GM18498 (cell line): ENCODE data around the gene FIGNL2.
"Not testable (repeated sequence)": the region's sequence is repeated elsewhere in the genome, so short reads cannot be mapped to it uniquely, and the experiment has no call there.

Experiments used
- ATAC-seq: cut with Tn5 transposase; IDR thresholded peaks from one replicate; pipeline ENCODE4 v1.9.1; 2021; ENCODE audit warnings: mild to moderate bottlenecking, moderate library complexity; ENCODE audit not compliant: unreplicated experiment

Gene FIGNL2, protein sequence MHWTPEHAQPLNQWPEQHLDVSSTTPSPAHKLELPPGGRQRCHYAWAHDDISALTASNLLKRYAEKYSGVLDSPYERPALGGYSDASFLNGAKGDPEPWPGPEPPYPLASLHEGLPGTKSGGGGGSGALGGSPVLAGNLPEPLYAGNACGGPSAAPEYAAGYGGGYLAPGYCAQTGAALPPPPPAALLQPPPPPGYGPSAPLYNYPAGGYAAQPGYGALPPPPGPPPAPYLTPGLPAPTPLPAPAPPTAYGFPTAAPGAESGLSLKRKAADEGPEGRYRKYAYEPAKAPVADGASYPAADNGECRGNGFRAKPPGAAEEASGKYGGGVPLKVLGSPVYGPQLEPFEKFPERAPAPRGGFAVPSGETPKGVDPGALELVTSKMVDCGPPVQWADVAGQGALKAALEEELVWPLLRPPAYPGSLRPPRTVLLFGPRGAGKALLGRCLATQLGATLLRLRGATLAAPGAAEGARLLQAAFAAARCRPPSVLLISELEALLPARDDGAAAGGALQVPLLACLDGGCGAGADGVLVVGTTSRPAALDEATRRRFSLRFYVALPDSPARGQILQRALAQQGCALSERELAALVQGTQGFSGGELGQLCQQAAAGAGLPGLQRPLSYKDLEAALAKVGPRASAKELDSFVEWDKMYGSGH

DNA sequence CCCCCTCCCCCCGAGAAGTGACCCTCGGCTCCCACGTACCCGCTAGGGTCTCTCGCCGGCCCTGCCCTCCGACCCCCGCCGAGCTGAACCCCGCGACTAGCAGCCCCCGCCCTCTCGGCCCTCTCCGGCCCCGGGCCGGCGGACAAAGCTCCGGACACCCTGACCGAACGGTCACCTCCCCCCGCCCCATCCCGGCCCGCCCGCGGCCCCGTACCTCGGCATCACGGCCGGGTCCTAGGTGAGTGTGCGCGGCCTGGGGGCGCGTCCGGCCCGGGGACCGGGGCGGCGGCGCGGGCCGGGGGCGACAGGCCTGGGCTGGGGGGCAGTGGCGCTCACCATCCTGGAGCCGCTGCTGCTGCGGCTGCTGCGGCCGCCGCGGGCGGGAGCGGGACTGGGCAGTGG lies at the start of gene FIGNL2:
Gene FIGNL2 (minus strand): TSS at position 393 of the 402 bp plus-strand sequence. CDS start 26,305 bp downstream, outside the sequence.
- ATAC-seq, result no peak

DNA sequence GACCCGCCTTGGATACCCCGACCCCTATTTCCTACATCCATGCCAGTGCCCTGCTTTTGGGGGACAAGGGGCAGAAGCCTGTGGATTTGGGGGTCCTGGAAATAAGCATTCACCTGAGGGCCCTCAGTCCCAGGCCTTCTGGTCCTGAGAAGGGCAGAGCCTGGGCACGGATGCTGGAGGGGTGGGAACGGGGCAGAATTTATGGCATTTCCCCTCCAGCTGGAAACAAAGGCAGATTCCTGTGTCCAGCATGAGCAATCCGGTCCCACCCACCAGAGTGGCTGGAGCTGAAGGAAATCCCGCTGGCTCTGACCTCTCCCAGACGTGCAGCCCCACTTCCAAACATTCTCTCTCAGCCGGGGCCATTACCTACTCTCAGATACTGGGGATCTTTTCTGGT lies 48.7 kb upstream of the FIGNL2 start:
- no peak for ATAC-seq

DNA sequence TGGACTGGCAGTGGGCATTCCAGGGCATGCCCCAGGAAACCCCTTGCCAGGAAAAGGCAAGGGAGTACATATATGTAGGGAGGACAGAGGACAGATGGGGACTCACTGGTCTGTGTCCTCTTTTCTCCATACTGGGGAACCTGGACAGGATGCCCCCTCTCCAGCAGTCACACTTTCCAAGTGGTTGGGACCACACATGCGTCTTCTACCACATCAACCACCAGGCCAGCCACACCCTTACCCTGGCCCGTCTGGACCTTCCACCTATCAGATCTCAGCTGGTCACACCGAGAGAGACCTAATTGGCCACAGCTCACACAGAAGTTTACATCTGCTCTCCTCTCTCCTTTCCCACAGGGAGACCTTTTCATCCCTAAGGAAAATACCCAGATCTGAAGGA lies 47.7 kb upstream of the FIGNL2 start:
- ATAC-seq, result no peak

DNA sequence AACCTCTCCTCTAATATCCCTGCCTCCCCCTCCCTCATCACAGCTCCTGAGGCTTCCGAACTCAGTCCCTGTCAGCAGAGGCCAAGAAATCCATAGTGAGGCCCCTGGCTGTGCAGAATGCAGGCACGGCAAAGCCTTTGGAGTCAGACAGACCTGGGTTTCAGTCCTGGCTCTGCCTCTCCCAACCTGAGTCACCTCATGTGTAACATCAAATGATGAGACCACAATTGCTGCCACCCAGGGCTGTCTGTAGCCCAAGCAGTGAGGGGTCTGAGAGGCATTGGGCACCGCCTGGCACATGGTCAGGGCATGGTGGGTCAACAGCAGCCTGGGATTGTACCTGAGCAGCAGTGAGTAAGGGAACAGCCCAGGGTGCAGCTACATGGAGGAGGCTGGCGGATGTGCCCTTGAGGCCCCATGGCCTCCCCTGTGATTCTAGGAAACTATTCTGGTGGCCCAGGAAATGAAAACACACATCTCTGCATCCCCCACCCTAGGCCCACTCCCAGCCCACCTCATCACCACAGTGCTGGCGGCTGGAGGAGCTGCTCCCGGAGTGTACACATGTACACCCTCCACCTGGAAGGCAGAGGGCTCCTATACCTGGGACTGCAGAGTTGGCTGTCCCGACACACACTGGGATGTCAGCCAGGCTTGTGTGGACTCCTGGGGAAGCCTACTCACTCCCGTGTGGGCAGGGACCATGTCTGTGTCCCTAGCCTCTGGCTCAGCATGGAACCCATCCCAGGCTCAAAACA lies 47.0 kb upstream of the FIGNL2 start:
- ATAC-seq, result no peak

DNA sequence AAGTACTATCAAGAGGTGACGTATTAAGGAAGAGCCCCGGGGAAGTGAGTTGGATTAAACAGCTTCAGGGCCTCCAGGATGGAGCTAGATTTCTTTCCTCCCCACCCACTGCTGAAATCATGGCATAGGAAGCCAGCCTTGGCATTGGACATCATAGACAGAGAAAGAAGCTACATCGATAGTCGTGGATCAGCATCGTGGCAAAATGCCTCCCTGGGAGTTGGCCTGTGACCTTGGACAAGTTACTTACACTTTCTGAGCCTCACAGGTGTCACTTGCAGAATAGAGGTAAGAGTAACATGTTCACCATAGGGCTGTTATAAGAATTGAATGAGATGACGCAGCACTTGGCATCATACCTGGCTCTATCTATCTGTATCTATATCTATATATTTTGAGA lies 45.3 kb upstream of the FIGNL2 start:
- no peak for ATAC-seq

DNA sequence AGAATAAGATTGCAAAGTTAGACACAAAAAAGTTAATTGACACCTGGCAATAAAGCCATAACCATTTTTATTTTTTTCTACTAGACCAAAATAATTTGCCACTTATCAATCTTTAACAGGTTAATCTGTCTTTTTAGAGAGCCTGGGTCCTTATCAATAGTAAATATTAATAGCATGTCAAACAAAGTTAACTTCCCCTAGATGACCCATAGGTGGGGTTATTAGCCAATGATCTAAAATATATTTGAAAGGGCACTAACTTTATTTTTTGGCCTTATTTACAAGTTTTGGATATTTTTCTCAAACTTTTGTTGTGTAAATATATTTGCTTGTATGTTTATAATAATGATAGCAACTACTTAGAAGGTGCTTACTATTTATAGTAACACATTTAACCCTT lies 43.3 kb upstream of the FIGNL2 start:
- ATAC-seq, result no peak

DNA sequence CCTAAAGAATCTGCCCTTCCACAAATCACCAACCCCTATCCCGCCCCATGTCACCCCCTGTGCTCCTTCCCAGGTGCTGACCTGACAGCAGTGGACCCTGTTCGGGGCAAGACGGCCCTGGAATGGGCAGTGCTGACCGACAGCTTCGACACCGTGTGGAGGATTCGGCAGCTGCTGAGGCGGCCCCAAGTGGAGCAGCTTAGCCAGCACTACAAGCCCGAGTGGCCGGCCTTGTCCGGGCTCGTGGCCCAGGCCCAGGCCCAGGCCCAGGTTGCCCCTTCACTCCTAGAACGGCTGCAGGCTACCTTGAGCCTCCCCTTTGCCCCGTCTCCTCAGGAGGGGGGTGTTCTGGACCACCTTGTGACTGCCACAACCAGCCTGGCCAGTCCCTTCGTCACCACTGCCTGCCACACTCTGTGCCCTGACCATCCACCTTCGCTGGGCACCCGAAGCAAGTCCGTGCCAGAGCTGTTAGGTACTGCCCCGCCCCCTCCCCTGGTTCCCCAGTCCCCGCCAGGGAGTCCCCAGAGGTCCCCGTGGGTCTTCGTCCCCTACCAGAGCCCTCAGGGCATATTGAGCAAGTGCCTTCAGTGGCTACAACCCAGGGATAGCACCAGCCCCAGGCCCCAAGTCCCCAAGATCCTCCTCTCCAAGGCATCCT lies 42.1 kb upstream of the FIGNL2 start:
- ATAC-seq, result no peak

DNA sequence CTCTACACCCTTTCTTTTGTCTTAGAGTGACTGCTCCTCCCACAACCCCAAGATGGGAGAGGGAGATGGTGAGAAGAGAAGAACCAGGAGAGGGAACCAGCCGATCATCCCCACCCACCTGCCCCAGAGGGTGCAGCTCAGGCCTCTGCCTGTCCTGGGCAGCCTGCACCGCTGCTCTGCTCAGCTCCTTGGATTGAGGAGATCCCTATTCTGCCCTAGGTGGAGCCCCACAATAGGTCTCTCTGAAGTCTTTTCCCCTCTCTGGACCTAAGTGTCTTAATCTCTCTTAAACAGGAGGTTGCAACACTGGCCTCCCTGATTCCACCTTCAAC lies 41.6 kb upstream of the FIGNL2 start:
- no peak for ATAC-seq

DNA sequence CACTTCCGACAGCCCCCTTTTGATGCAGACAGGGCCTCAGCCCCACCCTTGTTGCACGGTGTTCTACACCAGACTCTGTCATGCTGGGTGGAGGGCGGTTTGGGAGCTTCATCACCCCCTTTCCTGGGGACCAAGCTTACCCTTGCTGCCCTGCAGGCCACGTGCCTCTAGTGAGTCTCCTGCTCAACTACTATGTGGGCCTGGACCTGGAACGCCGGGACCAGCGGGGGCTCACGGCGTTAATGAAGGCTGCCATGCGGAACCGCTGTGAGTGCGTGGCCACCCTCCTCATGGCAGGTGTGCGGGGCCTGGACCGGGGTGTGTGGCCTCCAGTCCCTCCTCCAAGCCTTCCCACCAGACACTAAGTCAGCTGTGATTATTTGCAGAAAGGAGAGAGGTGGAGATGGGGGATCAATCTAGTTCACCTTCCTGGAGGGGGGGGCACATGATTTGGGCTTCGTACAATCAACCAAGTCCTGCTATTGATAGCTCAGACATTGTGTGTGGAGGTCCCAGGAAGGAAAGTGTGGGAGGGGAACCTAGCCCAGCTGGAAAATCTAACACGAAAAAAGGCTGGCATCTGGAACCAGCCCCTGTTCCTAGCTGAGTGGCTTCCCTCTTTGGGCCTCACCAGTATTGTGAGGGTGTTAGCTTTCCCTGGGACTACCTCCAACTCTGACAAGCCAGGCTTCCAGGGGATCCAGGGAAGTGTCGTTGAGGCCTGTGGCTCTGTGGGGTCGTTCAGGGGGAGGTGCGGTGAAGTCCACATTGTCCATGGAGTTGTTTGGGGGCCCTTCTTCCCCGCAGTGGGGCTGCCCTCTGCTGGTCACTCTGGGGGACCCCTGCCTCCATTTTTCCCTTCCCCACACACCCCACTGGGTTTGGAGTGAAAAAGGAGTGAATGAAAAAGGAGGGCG lies 41.0 kb upstream of the FIGNL2 start:
- no peak for ATAC-seq

DNA sequence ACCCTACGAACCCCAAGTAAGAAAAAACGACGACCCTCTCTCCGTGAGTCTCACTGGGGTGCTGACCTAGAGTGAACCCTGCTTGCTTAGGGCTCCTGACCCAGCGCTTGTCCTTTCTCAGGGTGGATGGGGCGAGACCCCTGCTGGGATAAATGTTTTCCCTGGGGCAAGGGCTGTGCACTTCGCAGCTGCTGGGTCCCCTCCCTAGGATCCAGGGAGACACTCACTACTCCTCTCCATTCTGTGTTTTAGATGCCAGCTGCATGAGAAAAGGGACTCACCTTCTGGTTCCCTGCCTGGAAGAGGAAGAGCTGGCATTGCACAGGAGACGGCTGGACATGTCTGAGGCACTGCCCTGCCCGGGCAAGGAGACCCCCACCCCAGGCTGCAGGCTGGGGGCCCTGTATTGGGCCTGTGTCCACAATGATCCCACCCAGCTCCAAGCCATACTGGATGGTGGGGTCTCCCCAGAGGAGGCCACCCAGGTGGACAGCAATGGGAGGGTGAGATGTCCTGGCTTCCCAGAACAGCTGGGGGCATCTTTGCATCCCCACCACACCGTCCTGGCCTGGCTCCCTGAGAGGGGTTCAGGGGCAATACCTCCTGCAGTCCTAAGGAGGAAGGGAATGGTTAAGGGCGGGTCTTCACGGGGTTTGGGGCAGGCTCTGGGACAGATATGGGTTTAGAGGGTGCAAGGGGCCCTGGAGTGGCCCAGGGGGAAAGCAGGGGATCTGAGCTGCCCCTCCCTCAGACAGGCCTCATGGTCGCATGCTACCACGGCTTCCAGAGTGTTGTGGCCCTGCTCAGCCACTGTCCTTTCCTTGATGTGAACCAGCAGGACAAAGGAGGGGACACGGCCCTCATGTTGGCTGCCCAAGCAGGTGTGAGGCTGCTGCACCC lies 40.0 kb upstream of the FIGNL2 start:
- ATAC-seq, result no peak

DNA sequence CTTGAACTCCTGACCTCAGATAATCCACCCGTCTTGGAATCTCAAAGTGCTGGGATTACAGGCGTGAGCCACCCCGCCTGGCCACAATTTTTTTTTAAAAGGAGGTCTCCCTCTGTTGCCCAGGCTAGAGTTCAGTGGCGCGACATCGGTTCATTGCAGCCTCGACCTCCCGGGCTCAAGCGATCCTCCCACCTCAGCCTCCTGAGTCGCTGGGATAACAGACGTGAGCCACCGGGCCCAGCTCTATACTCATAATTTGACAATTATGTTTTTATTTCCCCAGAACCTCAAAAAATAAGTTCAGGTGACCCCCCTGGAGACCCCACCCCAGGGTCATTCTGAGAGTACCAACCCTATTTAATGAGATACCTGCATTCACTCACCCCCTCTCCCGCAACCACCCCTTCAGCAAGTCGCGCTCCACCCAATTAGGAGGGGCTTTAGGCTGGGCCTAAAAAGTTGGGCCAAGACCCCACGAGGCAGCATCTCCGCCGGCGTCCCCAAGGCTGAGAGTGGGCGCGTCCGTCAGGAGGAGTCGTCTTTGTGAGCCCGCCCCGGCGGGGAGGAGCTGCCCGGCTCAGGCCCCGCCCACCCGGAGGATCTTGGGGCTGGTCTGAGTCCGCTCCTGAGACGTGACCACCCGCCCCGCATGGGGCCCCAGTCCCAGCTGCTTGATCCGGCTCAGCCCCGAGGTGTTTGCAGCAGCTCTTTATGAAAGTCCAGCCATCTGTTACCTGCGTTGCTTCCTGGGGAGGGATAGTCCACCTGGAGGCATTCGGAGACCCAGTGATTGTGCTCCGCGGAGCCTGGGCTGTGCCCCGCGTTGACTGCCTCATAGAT lies 39.2 kb upstream of the FIGNL2 start, which contains the start of gene ANKRD33:
Gene ANKRD33 (plus strand): TSS at position 628 of the 840 bp plus-strand sequence. CDS start 84 bp downstream, at position 712.
- ATAC-seq, result no peak

DNA sequence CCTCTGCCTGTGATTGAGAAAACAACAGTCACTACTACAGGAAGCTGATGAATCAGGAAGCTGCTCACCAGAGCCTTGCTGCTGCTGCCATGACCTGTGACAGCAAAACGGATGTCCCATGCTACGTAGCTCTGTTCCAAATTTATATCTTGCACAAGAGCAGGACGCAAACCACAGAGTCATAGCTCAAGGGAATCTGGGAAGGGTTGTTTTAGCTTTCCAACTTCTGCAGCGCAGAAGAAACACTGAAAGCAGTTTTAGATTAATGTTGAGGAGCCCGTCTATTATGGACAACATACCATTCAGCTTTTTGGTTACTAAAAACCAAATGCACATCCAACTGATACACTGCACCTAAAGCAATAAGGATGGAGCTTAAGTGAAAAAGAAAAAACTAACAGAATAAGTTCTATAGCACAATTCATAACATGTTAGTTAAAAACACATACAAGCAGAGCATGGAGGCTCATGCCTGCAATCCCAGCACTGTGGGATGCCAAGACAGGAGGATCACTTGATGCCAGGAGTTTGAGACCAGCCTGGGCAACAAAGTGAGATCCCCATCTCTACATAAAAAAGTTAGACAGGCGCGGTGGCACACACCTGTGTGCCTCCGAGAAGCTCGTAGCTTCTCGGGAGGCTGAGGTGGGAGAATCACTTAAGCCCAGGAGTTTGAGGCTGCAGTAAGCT lies 37.6 kb upstream of the FIGNL2 start:
- ATAC-seq, result no peak

DNA sequence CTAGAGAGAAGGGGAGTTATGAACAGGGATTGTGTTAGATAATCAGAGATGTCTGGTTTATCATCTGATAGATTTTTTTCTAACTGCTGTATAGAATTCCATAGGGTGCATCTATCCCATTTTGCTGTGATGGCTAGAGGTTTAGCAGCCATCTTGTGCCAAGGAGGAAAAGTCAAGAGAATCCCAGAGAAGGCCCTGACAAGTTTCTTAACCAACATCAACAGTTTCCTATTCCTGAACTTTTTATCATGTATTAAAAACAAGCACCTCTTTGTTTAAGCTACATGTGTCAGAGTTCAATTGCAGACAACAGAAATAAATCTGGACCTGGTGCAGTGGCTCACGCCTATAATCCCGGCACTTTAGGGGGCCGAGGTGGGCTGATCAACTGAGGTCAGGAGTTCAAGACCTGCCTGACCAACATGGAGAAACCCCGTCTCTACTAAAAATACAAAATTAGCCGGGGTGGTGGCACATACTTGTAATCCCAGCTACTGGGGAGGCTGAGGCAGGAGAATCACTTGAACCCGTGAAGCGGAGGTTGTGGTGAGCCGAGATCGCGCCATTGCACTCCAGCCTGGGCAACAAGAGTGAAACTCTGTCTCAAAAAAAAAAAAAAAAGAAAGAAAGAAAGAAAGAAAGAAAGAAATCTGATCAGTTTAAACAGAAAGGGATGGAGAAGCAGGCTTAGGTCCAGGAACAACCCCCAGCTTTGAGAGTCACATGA lies 36.9 kb upstream of the FIGNL2 start:
- ATAC-seq, result not testable (repeated sequence)

DNA sequence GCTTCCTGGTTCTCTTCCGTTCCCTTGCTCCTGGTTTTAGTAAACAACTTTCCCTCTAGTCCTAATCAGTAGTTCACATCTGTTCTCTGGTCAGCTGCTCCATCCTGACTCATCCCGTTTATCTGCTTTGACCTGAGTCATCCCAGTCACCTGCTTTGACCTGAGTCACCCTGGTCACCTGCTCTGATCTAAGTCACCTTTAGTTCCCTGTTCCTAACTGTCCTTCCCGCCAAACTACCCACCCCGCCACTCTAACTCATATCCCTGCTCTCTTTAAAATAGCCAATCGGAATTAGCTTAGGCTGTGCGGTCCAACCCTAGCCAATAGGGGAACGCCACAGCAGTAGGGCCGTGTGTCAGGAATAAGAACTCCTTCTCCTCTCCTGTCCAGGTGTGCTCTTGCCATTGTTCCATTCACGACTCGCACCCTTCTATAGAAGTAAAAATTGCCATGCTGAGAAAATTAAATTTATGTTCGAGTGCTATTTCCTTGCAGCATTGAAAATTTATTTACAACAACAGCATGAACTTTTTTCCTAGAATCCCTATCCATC lies 36.2 kb upstream of the FIGNL2 start:
- ATAC-seq, result no peak

DNA sequence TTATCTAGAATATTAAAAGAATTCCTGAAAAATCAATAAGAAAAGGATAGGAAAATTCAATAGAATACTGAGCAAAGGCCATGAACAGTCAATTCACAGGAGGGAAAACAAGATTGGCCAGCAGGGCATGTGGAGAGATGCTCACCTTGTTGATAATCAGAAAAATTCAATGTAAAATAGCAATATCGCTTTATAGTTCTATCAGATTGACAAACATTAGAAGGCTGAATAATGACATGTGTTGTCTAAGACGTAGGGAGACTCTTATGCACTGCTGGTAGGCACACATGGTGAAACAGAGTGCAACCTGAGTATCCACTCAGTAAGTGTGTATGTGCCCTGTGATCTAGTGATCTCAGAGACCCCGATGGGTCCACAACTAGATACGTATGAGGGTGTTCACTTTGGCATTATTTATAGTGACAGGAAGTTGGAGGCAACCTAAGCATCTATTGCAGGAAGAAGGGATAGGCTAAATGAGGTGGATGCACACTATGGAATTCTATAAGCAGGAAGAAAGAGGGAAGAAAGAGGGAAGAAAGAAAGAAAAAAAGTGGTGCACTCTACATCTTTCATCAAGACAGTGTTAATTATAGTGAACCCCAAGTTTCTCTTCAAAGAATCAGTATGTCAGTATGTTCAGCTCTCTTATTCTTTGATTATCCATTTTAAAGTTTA lies 35.6 kb upstream of the FIGNL2 start:
- no peak for ATAC-seq

DNA sequence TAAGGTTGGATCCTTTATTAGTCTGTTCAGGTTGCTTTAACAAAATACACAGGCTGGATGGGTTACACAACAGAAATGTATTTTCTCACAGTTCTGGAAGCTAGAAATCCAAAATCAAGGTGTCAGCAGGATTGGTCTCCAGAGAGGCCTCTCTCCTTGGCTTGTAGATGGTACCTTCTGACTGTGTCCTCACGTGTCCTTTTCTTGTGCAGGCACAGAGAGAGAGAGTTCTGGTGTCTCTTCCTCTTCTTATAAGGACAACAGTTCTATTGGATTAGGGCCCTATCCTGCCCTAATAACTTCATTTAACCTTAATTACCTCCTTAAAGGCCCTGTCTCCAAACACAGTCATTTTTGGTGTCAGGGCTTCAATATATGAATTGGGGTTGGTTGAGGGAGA lies 34.8 kb upstream of the FIGNL2 start:
- no peak for ATAC-seq
